HUES48 (cell line): ENCODE data around the gene RAD1.
"Not testable (repeated sequence)": the region's sequence is repeated elsewhere in the genome, so short reads cannot be mapped to it uniquely, and the experiment has no call there.

Experiments
- H3K27ac ChIP-seq: one replicate; pipeline ENCODE4 v1.7.0; 2013; ENCODE audit warnings: low read depth, low read length, inconsistent platforms
- H3K27me3 ChIP-seq: 2 replicates; pipeline ENCODE4 v1.6.1; 2013; ENCODE audit warnings: mild to moderate bottlenecking, low read length; ENCODE audit not compliant: control insufficient read depth, insufficient read depth
- H3K36me3 ChIP-seq: 2 replicates; pipeline ENCODE4 v1.6.1; 2013; ENCODE audit warnings: low read length; ENCODE audit not compliant: control insufficient read depth, insufficient read depth
- H3K4me1 ChIP-seq: 2 replicates; pipeline ENCODE4 v1.6.1; 2013; ENCODE audit warnings: mild to moderate bottlenecking, low read length; ENCODE audit not compliant: control insufficient read depth, insufficient read depth
- H3K4me3 ChIP-seq: 2 replicates; pipeline ENCODE4 v1.5.1; 2013; ENCODE audit warnings: mild to moderate bottlenecking, low read depth, low read length
- H3K9ac ChIP-seq: 2 replicates; pipeline ENCODE4 v1.6.1; 2013; ENCODE audit warnings: mild to moderate bottlenecking, low read depth, low read length, moderate library complexity
- H3K9me3 ChIP-seq: 2 replicates; pipeline ENCODE4 v1.6.1; 2013; ENCODE audit warnings: low read length; ENCODE audit not compliant: control insufficient read depth, insufficient read depth

RAD1 gene

DNA sequence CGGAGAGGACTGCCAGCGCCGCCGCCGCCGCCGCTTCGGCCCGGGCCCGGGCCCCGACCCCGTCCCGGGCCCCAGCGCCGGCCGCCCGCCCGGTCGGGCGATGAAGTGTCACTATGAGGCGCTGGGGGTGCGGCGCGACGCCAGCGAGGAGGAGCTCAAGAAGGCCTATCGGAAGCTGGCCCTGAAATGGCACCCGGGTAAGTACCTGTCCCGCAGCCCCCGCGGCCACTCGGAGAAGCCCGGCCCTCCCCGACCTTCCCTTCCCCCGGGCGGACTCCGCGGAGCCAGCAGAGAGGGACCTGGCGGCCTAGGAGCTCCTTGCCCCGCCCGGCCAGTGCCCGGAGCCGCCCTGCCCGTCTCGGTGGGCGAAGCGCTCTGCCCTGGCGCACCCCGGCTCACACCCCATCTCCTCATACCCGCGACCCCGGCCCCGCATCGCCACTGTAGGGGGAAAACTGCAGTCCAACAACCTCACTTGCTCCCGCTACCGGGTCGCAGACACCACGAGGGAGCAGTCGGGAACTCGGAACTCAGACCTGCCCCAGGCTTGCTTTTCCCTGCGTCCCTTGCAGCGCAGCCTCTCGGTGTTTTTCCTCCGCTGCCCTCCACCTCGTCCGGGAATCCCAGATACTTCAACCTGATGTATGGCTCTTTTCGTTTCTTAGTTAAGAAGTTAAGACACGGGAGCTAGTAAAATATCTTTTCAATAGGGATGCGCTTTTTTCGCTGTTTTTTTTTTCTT is 14.6 kb upstream of the RAD1 start:
- Histone ChIP-seq H3K9me3 (no peaks in the 10 kb centered on the region), H3K36me3 (peaks cover 27% of the 10 kb centered on the region), H3K4me1 (peaks cover 11% of the 10 kb centered on the region), H3K9ac (peak overlapping the region; percentile 81), H3K27ac (peak overlapping the region; percentile 87), H3K27me3 (no peaks in the 10 kb centered on the region), H3K4me3 (peak overlapping the region; percentile 83)

DNA sequence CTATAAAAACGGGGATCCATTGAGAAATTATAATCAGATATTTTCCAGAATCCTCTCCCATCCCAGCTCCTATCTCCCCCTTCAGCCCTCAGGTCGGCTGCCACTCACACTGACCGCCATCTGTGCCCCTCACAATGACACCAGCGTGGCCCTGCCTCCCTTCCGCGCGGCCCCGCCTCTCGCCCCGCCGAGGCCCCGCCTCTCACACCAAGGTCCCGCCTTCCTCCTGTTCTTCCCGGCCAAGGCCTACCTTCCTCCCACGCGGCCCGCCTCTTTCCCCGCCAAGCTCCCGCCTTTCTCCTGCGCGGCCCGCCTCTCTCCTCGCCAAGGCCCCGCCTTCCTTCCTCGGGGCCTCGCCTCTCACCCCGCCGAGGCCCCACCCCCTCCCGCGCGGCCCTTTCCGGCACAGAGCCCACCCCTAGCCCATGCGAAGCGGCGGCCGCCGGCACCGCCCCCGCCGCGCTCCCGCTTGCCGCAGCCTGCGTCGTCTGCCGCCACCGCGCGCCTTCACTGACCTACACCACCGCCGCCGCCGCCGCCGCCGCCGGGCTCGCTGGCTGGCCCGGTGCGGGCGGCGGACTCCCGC is 13.9 kb upstream of the RAD1 start, which contains the start of gene DNAJC21:
Gene DNAJC21 (plus strand): TSS at position 426 of the 586 bp plus-strand sequence. CDS start 261 bp downstream, outside the sequence.
- H3K27me3 ChIP-seq, result no peaks in the 10 kb centered on the region
- peak within 1 kb of the TSS; percentile 83 for H3K4me3 ChIP-seq
- peak within 1 kb of the TSS; percentile 87 for H3K27ac ChIP-seq
- no peaks in the 10 kb centered on the region for H3K9me3 ChIP-seq
- H3K9ac ChIP-seq, result peak within 1 kb of the TSS; percentile 81
- H3K4me1 ChIP-seq, result peaks cover 11% of the 10 kb centered on the region
- H3K36me3 ChIP-seq, result peaks cover 34% of the 10 kb centered on the region

DNA sequence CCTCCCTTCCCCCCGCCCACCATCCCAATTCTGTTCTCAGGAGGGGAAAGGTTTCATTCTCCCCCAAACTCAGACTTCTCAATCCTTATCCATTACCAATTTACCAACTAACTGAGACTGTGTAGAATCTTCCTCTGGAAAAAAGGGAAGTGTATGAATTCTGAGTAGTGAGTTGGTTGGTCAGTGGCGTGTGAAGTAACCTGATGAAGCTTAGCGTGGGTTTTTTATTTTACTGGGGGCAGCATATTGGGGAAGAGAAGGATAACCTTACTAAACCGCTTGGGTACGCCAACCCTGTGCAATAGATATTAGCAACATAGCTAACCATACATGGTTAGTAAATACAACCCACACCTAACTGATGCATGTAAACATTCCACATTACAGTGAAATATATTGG is 13.0 kb upstream of the RAD1 start:
- Histone ChIP-seq H3K9me3 (no peaks in the 10 kb centered on the region), H3K9ac (no peak overlapping the region), H3K27ac (no peak overlapping the region), H3K36me3 (peaks cover 43% of the 10 kb centered on the region), H3K27me3 (no peaks in the 10 kb centered on the region), H3K4me3 (no peak overlapping the region), H3K4me1 (peaks cover 11% of the 10 kb centered on the region)

DNA sequence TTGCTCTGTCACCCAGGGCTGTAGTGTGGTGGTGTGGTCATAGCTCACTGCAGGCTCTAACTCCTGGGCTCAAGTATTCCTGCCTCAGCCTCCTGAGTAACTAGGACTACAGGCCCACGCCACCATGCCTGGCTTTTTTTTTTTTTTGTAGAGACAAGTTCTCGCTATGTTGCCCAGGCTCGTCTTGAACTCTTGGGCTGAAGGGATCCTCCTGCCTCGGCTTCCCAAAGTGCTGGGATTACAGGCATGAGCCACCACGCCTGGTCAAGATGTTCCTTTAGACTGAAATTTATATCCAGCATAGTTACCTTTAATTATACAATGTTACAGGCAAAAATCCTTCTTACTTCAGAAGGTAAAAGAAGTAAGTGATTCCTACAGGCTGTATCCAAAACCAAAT is 12.5 kb upstream of the RAD1 start:
- Histone ChIP-seq H3K36me3 (peaks cover 48% of the 10 kb centered on the region), H3K9me3 (no peaks in the 10 kb centered on the region), H3K9ac (no peak overlapping the region), H3K4me3 (no peak overlapping the region), H3K4me1 (peaks cover 11% of the 10 kb centered on the region), H3K27me3 (no peaks in the 10 kb centered on the region), H3K27ac (no peak overlapping the region)

DNA sequence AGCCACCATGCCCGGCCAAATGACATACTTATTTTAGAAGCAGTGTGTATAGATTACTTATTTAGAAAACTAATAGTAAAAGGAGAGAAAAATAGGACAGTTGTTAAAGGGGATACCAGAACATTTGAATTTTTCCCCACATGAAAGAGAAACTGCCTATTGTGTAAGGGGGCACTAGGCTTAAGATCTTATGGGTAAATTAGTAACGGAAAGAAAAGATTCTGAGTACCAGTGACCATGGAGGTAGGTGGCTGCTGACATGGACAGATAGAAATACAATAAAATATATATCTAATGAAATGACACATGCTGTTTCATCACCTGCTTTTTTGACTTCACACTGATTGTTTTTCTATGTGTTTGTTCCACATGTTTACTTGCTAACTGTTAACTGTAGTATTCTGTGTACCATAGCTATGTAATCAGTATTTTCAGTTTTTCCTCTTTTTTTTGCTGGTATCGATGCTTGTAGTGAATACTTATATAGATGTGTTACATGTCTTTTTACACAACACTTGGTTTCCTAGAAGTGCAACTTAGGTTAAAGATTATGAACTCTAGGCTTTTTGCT is 11.1 kb upstream of the RAD1 start:
- H3K4me1 ChIP-seq, result peaks cover 9% of the 10 kb centered on the region
- no peak overlapping the region for H3K27ac ChIP-seq
- H3K9me3 ChIP-seq, result no peaks in the 10 kb centered on the region
- no peaks in the 10 kb centered on the region for H3K27me3 ChIP-seq
- H3K36me3 ChIP-seq, result peaks cover 62% of the 10 kb centered on the region
- H3K9ac ChIP-seq, result no peak overlapping the region
- no peak overlapping the region for H3K4me3 ChIP-seq

DNA sequence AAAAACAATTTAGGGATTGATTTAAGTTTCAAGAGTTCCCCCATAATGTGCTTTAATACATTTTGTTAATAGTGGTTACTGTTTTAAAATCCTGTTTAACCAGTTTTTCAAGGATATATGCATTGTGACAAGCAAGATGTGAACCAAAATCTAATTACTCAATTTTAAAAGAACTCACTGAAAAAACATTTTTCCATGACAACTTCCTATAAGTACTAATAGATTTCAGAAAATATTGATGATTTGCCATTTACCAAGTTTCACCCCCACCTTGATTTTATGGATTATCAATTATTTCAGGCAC is 9.1 kb upstream of the RAD1 start:
- Histone ChIP-seq H3K27me3 (no peaks in the 10 kb centered on the region), H3K9me3 (no peaks in the 10 kb centered on the region), H3K27ac (no peak overlapping the region), H3K9ac (no peak overlapping the region), H3K4me1 (no peaks in the 10 kb centered on the region), H3K36me3 (peaks cover 82% of the 10 kb centered on the region), H3K4me3 (no peak overlapping the region)

DNA sequence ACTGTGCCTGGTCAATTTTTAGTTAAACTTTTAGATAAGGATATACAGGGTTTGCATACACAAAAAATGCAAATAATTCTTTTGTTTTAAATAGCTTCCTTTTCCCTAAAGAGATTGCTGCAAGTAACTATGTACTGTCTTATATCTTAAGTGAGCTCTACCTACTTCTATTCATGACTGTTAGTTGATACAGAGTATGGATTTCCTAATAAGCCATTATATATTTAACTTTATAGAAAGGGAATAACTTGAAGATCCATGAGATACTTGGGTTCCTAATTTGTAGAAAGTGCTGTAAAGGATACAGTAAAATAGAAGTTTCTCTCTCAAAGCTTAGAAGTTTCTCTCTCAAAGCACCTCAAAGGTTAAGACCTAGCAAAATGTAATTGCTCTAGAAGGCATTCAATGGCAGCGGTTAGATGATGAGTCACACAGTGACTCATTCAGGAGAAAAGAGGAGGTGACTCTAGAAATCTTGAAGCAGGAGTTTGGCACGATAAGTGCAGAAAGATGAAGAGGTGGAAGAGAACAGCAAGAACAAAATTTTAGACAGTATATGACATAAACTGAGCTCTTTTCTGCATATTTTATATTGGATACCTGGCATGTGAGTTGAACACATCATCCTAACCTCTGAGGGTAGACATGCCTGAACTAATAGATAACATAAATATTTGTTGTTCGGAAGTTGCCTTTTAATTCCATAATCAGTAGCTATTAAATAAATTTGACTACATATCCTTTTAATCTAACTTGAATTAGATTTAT is 8.6 kb upstream of the RAD1 start:
- Histone ChIP-seq H3K36me3 (peaks cover 87% of the 10 kb centered on the region), H3K4me3 (no peak overlapping the region), H3K4me1 (no peaks in the 10 kb centered on the region), H3K9ac (no peak overlapping the region), H3K27me3 (no peaks in the 10 kb centered on the region), H3K27ac (no peak overlapping the region), H3K9me3 (no peaks in the 10 kb centered on the region)

DNA sequence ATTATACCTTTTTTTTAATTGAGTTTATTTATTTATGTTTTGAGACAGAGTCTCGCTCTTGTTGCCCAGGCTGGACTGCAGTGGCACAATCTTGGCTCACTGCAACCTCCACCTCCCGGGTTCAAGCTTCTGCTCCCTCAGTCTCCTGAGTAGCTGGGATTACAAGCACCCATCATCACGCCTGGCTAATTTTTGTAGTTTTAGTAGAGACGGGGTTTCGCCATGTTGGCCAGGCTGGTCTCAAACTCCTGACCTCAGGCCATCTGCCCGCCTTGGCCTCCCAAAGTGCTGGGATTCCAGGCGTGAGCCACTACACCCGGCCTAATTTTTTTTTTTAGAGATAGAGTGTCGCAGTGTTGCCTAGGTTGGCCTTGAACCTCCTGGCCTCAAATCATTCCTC is 8.0 kb upstream of the RAD1 start:
- not testable (repeated sequence) for H3K4me1 ChIP-seq, H3K9ac ChIP-seq, H3K4me3 ChIP-seq, H3K27me3 ChIP-seq, H3K27ac ChIP-seq, H3K9me3 ChIP-seq
- peaks cover 93% of the 10 kb centered on the region for H3K36me3 ChIP-seq

DNA sequence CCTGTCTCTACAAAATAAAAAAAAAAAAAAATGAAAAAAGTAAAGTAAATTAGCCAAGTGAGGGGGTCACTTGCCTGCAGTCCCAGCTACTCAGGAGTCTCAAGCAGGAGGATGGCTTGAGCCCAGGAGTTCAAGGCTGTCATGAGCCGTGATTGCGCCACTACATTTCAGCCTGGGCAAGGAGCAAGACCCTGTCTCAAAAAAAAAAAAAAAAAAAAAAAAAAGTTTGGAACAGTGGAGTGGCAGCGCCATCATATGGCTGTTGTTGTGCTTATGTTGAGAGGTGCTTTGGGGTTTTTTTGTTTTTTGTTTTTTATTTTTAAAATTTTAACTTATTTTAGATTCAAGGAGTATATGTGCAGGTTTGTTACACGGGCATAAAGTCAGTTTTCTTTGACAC is 3.8 kb upstream of the RAD1 start:
- H3K9ac ChIP-seq, result no peak overlapping the region
- H3K9me3 ChIP-seq, result no peaks in the 10 kb centered on the region
- no peak overlapping the region for H3K27ac ChIP-seq
- peaks cover 7% of the 10 kb centered on the region; the same call in 1 of the 2 replicates for H3K4me1 ChIP-seq
- no peaks in the 10 kb centered on the region for H3K27me3 ChIP-seq
- H3K36me3 ChIP-seq, result peaks cover 64% of the 10 kb centered on the region
- H3K4me3 ChIP-seq, result no peak overlapping the region

DNA sequence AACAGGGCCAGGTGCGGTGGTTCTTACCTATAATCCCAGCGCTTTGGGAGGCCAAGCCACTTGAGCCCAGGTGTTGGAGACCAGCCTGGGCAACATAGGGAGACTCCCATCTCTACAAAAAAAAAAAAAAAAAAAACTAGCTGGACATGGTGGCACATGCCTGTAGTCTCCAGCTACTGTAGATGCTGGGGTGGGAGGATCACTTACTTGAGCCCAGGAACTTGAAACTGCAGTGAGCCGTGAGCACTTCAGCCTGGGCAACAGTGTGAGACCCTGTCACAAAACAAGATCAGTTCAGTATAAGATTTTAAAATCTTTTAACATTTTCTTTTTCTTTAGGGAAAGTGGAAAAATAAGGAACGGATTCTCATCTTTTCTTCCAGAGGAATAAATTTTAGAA is 2.7 kb upstream of the RAD1 start:
- Histone ChIP-seq H3K27me3 (no peaks in the 10 kb centered on the region), H3K27ac (no peak overlapping the region), H3K9me3 (no peaks in the 10 kb centered on the region), H3K4me1 (peaks cover 13% of the 10 kb centered on the region; the same call in 1 of the 2 replicates), H3K36me3 (peaks cover 63% of the 10 kb centered on the region), H3K9ac (no peak overlapping the region), H3K4me3 (0 out of 2 replicates have a peak overlapping the region, but pooled peaks have one; percentile 42)

DNA sequence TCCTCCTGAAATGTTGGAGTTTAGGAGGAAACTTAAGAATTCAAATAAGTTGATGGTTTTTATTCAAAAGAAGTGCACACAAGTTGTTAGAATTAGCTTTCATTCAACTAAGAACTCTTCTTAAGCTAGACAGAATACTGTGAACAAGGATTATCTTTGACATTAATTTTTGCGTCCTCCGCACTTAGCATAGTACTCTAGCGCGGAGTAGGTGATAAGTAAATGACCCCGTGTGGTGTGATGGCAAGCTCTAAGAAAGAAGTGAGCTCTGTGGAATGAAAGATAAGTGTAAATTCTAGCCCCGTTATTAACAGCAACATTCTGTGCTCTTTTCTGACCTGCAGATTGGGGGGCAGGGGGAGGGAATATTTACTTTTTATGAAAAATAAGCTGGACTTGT is 1.2 kb upstream of the RAD1 start:
- Histone ChIP-seq H3K36me3 (peaks cover 60% of the 10 kb centered on the region), H3K9ac (peak overlapping the region; percentile 99)

More for the DNA sequence above, 1.2 kb upstream of the RAD1 start:
- Histone ChIP-seq H3K4me1 (peaks cover 13% of the 10 kb centered on the region; the same call in 1 of the 2 replicates), H3K27ac (no peak overlapping the region), H3K4me3 (peak overlapping the region; percentile 99), H3K9me3 (no peaks in the 10 kb centered on the region), H3K27me3 (no peaks in the 10 kb centered on the region)
